ENCODE measurements around the gene MRPL12.

DNA sequence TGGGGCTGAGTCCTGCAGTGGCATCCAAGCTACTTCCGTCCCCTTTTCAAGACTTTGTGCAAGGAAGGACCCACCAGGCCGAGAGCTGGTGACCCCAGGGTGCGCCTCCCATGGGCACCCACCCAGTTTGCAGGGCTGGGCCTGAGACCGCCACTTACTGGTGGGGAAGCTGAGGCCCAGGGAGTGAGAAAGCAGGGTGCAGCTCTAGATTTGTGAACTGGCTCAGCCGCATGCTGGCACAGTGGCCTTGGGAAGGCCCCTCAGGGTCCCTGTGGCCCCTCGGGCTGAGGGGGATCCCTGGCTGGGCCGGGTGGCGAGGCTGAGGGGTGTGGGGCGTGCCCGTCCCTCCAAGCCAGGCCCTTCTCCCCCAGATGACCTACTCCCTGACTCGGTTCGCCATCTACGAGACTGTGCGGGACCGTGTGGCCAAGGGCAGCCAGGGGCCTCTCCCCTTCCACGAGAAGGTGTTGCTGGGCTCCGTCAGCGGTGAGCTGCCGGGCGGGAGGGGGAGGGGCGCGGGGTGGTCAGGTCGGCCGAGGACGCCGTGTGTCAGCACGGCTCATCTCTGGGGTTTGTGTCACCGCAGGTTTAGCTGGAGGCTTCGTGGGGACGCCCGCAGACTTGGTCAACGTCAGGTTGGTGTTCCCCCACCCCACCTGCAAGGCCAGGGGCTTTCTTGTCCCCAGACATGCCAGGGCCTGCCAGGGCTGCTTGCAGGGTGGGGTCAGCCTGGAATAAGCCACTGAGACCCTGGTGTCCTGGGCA lies 12.1 kb downstream of the MRPL12 start:
- TF ChIP-seq, protein P1, sequence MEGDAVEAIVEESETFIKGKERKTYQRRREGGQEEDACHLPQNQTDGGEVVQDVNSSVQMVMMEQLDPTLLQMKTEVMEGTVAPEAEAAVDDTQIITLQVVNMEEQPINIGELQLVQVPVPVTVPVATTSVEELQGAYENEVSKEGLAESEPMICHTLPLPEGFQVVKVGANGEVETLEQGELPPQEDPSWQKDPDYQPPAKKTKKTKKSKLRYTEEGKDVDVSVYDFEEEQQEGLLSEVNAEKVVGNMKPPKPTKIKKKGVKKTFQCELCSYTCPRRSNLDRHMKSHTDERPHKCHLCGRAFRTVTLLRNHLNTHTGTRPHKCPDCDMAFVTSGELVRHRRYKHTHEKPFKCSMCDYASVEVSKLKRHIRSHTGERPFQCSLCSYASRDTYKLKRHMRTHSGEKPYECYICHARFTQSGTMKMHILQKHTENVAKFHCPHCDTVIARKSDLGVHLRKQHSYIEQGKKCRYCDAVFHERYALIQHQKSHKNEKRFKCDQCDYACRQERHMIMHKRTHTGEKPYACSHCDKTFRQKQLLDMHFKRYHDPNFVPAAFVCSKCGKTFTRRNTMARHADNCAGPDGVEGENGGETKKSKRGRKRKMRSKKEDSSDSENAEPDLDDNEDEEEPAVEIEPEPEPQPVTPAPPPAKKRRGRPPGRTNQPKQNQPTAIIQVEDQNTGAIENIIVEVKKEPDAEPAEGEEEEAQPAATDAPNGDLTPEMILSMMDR (IDR thresholded peaks at IDR 0.05), result no peak
- TF ChIP-seq EZH2 (IDR thresholded peaks at IDR 0.05; ENCODE audit: borderline replicate concordance, insufficient read depth, low read depth, low read length, poor library complexity, severe bottlenecking), result no peak

Measured in B cell (primary cell).